Activated CD8-positive, alpha-beta memory T cell treated with anti-CD3 and anti-CD28 coated beads for 48 hours (primary cell): Measurements from ENCODE around the gene EPHB4.
"Not testable (repeated sequence)": the region's sequence is repeated elsewhere in the genome, so short reads cannot be mapped to it uniquely, and the experiment has no call there.

Experiments
- DNase-seq, 3 experiments: peaks; one replicate each; pipeline ENCODE4 v3.0.0-alpha.2; 2020; ENCODE audit warnings: low read depth in 2 of 3, low spot score in 2 of 3

Gene EPHB4

DNA sequence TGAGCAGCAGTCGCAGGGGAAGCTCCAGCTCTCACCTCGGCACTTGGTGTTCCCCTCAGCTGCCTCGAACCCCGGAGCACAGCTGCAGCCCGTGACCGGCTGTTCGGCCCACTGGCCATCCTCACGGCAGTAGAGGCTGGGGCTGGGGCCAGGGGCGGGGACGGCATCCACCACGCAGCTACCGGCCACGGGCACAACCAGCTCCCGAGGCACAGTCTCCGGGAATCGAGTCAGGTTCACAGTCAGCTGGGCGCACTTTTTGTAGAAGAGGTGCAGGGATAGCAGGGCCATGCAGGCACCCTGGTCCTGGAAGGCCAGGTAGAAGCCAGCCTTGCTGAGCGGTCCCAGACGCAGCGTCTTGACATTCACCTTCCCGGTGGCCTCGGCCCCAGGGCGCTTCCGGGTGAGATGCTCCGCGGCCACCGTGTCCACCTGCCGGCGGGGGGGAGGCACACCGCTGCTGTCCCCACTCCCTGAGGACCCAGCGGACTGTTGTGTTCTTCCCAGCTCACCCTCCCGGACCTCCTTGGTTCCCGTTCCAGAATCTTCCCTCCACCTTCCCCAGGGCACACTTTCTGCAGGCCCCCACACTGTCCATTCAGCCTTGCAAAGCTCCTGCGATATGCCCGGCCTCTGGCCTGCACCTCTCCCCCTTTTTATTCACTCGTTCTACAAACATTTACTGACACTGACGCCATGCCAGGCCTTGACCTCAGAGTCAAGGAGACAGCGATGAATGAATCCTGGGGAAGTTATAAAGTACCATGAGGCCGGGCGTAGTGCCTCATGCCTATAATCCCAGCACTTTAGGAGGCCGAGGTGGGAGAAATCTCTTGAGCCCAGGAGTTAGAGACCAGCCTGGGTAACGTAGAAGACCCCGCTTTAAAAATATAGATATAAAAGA is 4.8 kb downstream of the EPHB4 start:
- DNase-seq, result no peak

DNA sequence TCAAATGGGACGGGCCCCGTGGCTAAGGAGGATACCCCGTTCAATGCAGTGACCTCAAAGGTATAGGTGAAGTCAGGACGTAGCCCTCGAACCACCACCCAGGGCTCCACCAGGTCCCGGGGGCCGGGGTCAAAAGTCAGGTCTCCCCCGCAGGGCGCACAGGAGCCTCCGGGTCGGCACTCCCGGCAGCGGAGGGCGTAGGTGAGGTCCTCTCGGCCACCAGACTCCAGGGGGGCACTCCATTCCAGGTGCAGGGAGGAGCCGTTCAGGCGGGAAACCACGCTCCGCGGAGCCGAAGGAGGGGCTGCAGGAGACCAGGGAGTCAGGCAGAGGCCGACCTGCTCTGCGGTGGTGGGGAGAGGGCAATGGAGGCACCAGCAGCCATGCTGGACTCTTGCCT is 7.7 kb downstream of the EPHB4 start:
- no peak for DNase-seq

DNA sequence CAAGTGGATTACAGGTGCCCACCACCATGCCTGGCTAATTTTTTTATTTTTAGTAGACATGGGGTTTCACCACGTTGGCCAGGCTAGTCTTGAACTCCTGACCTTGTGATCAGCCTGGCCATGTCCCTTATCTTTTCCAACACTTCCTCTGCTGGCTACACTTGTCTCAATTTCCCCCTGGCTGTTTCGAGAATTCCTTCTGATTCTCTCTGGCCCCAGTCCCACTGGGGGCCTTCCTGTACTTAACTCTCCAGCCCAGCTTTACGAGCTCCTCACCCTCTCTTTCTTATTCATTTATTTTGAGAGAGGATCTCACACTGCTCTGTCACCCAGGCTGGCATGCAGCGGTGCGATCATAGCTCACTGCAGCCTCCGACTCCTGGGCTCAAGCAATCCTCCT is 8.5 kb downstream of the EPHB4 start:
- no peak for DNase-seq

DNA sequence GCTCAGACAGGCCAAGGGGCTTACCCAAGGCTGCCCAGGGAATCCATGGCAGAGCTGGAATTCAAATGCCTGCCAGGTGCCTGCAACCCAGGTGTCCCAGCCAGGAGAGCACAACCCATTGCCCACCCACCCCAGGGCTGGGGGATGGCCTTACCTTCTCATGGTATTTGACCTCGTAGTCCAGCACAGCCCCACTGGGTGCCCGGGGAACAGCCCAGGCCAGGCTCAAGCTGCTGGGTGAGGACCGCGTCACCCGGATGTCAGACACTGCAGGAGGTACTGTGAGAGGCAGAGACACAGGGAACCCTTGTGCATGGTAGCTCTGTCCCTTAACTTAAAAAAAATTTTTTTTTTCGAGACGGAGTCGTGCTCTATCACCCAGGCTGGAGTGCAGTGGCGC is 9.0 kb downstream of the EPHB4 start:
- no peak for DNase-seq

DNA sequence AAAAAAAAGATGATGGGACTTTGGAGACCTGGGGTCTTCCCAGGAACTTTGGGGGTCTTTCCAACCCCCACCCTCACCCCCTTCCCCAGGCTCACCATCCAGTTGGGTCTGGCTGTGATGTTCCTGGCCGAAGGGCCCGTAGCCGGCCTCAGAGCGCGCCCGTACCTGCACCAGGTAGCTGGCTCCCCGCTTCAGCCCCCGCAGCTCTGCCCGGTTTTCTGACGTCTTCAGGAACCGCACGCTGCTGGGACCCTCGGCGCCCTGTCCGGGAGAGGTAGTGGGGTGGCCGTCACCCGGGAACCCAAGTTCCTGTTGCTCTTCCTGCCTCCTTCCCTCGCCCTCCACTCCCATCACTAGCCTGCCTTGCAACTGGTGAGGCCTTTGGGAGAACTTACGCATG is 10.2 kb downstream of the EPHB4 start:
- no peak for DNase-seq

DNA sequence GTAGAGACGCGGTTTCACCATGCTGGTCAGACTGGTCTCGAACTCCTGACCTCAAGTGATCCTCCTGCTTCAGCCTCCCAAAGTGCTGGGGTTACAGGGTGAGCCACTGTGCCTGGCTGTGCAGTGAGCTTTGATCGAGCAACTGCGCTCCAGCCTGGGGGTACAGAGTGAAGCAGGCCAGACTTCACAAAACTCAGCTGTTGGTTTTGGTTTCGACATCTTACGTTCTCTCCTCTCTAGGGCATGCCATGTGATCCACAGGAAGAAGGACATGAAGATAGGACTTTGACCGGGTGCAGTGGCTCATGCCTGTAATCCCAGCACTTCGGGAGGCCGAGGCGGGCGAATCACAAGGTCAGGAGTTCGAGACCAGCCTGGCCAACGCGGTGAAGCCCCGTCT is 10.8 kb downstream of the EPHB4 start:
- not testable (repeated sequence) for DNase-seq

DNA sequence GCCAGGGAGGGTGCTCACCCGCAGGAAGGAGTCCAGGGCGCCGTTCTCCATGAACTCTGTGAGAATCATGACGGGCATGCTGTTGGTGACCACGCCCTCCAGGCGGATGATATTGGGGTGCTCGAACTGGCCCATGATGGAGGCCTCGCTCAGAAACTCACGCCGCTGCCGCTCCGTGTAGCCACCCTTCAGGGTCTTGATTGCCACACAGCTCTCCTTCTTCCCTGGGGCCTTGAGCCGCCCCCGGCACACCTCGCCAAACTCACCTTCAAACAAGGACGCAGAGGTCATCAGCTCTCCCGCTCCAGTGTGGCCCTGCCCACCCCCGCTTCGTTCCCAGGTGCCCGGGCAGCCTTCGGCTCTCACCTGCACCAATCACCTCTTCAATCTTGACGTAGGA is 14.6 kb downstream of the EPHB4 start:
- no peak for DNase-seq

DNA sequence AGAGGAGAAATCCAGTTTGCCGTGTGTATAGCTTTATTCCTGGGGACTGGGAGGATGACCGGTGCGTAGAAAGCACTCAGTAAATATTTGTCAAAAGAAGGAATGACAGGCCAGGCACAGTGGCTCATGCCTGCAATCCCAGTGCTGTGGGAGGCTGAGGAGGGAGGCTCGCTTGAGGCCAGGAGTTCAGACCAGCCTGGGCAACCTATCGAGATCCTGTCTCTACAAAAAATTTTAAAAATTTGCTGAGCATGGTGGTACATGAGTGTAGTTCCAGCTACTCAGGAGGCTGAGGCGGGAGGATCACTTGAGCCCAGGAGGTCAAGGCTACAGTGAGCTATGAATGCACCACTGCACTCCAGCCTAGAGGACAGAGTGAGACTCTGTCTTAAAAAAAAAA is 15.8 kb downstream of the EPHB4 start:
- DNase-seq, result no peak

DNA sequence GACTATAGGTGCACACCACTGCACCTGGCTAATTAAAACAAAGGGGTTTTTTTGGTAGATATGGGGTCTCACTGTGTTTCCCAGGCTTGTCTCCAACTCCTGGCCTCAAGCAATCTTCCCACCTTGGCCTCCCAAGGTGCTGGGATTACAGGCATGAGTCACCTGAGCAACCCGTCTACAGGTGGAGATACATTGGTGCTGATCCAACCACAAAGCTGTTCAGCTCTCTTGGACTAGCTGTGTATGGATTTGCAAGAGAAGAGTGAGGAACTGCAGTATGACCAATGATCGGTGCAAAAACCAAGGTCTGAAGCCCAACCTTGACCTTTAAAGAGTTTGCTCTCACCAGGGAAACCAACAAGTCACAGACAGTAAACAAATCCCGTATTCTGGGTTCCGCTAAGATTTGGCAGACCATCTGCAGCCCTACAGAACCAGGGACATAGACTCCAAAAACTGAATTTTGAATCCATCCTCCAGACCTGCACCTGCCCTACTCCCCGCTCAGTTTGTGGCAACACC is 18.9 kb downstream of the EPHB4 start:
- no peak for DNase-seq

DNA sequence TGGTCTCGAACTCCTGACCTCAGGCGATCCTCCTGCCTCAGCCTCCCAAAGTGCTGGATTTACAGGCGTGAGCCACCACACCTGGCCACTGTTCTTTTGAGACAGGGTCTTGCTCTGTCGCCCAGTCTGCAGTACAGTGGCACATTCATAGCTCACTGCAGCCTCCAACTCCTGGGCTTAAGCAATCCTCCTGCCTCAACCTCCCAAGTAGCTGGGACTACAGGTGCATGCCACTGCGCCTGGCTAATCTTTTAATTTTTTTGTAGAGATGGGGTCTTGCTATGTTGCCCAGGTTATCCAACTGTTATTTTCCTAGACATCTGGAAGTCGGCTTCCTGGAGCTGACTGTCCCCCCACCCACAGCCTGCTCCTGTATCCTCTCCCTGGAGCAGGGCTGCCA is 20.4 kb downstream of the EPHB4 start:
- not testable (repeated sequence) for DNase-seq

DNA sequence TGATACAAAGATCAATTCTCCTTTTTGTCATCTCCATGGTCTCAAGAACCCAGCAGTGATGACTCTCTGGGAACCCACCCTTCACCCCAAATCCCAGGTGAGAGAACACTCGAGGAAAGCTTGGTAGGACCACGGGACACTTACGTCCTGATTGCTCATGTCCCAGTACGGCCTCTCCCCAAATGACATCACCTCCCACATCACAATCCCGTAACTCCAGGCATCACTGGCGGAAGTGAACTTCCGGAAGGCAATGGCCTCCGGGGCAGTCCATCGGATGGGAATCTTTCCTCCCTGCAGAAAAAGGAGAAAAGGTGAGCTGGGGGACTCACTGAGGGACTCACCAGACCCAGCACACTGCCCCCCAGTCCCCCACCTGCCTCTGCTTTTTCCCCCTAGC is 21.0 kb downstream of the EPHB4 start:
- DNase-seq, result no peak

DNA sequence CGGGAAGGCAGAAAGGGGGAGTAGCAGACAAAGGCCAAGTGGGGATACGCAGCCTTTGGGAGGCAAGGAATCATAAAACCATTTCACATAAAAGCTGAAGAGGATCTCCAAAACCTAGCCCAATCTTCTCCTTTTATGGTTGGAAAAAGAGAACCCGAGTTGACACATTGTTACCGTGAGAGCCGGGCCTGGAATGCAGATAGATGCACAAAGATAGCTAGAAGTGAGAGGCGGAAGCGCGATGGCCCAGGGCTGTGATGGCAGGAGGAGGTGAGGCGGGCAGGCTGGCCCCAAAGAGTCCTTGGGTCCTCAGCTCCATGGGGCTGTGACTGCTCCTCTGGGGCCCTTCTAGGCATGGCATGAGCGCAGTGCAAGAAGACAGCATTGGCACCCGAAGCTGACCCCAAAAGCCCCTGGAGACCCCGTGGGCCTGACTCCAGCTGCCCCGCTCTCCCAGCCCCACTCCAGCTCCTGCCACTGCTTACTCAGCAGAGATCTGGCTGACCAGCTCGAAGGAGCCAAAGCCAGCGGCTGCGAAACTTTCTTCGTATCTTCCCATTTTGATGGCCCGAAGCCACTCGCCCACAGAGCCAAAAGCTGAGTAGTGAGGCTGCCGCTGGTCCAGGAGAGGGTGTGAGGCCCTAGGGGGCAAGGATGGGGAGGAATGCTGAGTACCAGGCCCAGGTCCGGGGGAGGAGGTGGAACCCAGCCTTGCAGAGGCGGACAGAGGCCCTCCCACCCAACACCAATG is 22.5 kb downstream of the EPHB4 start:
- DNase-seq, result no peak

DNA sequence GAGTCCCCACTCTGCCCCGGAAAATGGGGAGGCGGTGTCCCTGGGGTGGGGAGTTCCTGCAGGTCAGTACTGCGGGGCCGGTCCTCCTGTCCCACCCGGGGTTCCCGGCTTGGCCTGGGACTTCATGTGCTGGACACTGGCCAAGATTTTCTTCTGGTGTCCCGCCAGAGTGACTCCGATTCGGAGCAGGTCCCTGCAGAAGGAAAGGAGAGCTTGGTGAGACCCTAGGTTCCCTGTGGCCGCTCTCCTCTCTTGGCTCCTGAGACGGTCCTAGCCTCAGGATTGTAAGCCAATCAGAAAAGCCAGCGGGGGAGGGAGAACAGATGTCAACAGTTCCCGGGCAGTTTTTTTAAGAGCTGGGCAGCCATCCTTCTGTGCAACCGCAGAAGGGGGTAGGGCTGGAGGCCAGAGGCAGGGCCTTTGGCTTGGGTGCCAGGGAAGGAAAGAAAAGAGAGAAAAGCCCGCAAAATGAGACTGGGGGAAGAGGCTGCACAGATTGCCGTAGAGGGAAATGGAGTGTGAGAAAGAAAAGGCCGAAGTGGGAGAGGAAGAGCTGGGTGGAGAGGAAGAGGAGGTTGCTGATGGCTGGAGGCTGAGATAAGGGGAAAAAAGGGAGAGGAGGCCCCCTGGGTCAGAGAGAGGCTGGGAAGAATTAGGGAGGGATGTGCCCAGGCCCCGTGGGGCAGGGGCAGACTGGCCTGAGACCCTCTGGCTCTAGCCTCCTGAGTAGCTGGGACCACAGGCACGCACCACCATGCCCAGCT is 23.7 kb downstream of the EPHB4 start:
- DNase-seq, result no peak

DNA sequence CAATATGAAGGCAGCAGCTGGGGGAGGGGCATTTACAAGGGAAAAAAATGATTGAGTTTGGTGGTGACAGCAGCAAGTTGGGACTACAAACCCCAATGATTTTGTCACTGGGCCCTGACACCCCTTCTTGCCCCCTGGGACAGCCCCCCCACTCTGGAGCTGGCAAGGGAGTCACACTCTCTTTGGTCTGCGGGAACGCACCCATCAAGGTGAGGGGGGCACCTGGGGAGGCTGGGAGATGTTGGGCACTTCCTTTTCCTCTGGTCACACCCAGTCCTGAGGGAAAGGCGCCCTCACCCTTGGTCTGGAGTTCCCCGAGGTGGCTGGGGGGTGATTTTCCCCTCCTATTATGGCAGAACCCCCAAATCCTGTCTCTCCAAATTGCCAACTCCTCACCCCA is 24.4 kb downstream of the EPHB4 start:
- DNase-seq, result no peak

DNA sequence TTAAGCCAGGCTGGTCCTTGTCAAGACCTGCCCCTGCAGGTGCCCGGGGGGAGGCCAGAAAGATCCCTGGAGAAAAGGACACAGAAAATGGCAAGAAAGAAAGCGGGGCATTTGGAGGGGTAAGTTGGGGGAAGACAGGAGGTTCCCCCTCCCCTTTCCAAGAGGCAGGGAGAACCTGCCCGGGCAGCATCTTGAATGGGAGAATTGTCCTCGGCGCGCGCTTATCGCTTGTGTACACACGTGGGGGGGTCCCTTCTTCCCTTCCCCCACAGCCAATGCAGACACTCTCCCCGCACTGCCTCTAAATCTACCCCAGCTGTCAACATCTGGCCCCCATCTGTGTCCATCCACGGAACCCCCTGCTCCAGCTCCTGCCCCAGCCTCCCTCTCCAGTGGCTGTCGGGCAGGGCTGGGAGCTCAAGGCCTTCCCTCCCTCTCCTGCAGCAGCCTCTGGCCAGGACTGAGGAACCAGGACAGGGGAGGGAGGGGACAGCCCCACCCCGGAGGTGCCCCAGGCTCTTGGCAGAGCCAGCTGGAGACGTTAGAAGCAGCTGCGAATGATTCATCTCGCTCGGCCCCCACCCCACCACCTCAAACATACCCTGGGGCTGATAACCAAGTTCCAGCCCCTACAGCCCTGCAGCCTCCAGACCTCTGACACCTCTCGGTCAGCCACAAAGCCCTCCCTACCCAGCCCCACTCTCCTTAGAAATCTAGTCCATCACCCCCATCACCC is 25.3 kb downstream of the EPHB4 start:
- DNase-seq, result no peak

DNA sequence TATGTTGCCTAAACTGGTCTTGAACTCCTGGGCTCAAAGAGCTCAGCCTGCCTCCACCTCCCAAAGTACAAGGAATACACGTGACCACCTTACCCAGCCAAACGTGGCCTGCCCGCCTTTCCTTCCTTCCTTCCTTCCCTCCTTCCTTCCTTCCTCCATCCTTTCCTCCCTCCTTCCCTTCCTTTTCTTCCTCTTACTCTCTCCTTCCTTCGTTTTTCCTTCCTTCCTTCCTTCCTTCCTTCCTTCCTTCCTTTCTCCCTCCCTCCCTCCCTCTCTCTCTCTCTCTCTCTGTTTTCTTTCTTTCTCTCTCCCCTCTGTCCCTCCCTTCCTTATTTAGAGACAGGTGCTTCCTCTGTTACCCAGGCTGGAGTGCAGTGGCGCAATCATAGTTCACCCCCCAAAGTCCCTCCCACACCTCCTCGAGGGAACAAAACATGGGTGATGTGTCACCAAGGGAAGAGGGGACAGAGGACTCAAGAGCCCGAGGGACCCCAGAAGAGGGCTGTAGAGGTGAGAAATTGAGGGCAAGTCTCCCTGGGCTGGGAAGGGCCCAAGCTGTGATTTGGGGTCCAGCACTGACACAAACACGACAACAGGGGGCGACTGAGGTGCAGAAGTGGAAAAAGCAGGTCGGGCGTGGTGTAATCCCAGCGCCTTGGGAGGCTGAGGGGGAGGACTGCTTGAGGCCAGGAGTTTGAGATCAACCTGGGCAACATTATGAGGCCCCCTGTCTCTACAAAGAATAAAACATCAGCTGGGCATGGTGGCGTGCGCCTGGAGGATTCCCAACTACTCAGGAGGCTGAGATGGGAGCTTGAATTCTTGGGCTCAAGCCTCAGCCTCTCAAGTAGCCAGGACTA is 28.1 kb downstream of the EPHB4 start:
- DNase-seq, result peak; percentile 15 to 34 (median 16)

DNA sequence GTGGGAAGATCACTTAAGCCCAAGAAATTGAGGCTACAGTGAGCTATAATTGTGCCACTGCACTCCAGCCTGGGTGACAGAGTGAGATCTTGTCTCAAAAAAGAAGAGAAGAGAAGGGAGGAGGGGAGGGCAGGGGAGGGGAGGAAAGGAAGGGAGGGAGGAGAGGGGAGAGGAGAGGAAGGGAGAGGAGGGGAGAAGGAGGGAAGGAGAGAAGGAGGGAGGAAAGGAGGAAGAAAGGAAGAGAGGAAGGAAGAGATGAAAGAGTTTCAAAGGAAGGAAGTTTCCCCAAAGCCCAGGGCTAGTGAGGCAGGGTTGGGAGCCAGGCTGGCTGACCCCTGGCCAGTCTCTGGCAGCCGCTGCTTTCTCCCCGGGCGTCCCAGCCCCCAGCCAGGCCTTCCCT is 32.6 kb downstream of the EPHB4 start:
- no peak for DNase-seq

DNA sequence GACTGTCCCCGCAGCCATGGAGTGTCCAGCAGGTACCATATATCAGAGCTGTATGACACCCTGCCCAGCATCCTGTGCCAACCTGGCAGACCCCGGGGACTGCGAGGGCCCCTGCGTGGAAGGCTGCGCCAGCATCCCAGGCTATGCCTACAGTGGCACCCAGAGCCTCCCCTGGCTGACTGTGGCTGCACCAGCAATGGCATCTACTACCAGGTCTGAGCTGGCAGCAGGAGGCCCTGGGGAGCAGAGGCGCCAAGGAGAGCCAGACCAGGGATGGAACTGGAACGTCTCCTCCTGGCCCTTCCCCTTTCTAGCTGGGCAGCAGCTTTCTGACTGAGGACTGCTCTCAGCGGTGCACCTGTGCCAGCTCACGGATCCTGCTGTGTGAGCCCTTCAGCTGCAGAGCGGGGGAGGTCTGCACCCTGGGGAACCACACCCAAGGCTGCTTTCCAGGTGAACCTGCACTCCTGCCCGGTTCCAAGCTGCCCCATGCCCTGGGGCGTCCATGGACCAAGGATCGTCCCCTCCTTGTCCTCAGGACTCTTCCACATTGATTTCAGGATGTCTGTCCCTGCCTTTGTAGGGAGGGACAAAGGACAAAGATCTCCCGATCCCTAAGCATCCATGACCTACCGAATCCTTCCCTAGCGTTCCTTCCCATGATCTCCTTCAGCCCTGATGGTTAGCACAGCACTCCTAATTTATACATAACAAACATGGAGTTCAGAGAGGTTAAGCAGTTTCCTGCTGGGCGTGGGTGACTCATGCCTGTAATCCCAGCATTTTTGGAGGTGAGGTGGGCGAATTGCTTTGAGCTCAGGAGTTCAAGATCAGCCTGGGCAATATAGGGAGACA is 33.3 kb downstream of the EPHB4 start:
- no peak for DNase-seq
